ENCODE results near the gene SMU1.

The SMU1 gene

DNA sequence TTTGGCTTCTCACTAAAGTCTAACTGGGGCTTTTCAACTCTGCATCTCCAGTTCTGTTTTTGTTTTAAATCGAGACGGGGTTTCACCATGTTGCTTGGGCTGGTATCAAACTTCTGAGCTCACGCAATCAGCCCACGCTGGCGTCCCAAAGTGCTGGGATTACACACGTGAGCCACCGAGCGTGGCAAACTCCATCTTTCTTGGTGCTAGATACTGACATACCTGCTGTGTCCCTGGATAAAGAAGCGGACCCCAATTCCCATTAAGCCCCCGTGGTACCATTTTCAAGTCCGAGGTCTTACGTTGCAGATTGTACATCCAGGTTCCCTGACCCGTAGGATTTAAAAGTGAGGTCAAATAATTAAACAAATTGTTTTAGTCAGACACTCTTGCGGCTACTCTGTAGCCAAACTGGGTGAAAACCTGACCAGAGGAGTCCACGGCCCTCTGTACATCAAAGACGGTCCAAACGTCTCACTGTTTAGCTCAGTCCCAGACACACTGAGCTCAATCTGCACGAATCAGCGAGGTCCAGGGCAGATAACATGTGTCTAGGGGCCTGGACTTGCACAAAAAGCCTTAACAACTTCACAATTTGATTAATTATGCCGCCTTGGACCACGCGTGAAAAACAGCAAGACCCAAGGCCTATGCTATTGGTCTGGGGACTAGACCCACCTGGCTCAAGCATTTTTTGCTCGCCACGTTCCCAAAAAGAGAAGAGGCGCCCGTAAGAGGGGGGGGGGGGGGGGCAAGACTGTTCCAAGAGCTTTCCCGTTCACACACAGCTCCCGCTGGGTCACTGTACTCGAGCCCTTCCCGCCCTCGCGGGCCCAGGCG is 52.1 kb downstream of the SMU1 start:
- peaks cover 20% of the 10 kb centered on the region; the same call in 1 of the 2 replicates for H3K36me3 ChIP-seq (ENCODE audit: insufficient read depth, low read length)
- peaks cover 41% of the 10 kb centered on the region for H4K20me1 ChIP-seq (ENCODE audit: insufficient read depth, low read length, poor library complexity, severe bottlenecking)
- H3K9me2 ChIP-seq (replicated peaks; ENCODE audit: low read depth, low read length): no peaks in the 10 kb centered on the region
- H3K9ac ChIP-seq (ENCODE audit: low read depth, low read length, poor library complexity, severe bottlenecking): peak overlapping the region; percentile 99
- H2AFZ ChIP-seq (ENCODE audit: low read length): peak overlapping the region; percentile 78
- no peaks in the 10 kb centered on the region for H3K9me3 ChIP-seq (ENCODE audit: insufficient read depth, low read depth, low read length)
- peaks cover 4% of the 10 kb centered on the region for H3K27me3 ChIP-seq (ENCODE audit: insufficient read depth, low read length, poor library complexity, severe bottlenecking)
- H3K4me2 ChIP-seq (ENCODE audit: low read depth, low read length, poor library complexity, severe bottlenecking): peak overlapping the region; percentile 86
- peaks cover 46% of the 10 kb centered on the region for H3K4me1 ChIP-seq (ENCODE audit: insufficient read depth, low read length, poor library complexity, severe bottlenecking)
- H3F3A ChIP-seq (ENCODE audit: low read depth): no peaks in the 10 kb centered on the region
- peaks cover 66% of the 10 kb centered on the region for H3K79me2 ChIP-seq (ENCODE audit: insufficient read depth, low read length)
- peak overlapping the region; percentile 94 for H3K4me3 ChIP-seq (ENCODE audit: low read length, poor library complexity, severe bottlenecking)
- TF ChIP-seq, protein P1, sequence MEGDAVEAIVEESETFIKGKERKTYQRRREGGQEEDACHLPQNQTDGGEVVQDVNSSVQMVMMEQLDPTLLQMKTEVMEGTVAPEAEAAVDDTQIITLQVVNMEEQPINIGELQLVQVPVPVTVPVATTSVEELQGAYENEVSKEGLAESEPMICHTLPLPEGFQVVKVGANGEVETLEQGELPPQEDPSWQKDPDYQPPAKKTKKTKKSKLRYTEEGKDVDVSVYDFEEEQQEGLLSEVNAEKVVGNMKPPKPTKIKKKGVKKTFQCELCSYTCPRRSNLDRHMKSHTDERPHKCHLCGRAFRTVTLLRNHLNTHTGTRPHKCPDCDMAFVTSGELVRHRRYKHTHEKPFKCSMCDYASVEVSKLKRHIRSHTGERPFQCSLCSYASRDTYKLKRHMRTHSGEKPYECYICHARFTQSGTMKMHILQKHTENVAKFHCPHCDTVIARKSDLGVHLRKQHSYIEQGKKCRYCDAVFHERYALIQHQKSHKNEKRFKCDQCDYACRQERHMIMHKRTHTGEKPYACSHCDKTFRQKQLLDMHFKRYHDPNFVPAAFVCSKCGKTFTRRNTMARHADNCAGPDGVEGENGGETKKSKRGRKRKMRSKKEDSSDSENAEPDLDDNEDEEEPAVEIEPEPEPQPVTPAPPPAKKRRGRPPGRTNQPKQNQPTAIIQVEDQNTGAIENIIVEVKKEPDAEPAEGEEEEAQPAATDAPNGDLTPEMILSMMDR (conservative IDR thresholded peaks at IDR 0.05; ENCODE audit: low read length): no peak
- no peak for TF ChIP-seq EZH2phosphoT487 (IDR thresholded peaks at IDR 0.05; ENCODE audit: borderline replicate concordance)

DNA sequence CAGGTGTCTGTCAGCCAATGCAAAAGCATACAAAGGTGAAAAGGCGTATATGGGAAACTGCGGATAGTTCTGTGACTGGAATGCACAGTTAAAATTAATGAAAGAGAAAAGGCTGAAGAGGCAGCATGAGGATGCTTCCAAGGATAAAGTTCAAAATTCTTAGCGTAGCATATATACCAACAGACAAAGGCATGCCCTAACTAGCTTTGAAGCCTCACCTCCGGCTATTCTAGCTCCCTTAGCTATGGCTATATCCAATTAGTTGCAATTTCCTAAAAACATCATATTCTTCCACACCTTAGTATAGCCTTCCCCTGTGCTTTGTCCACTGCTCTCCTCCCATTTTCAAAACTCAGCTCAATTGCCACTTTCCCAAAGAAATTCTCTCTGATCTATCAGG is 52.8 kb downstream of the SMU1 start:
- Histone ChIP-seq H2AFZ (ENCODE audit: low read length) (no peak overlapping the region), H3K4me1 (ENCODE audit: insufficient read depth, low read length, poor library complexity, severe bottlenecking) (peaks cover 40% of the 10 kb centered on the region), H3F3A (ENCODE audit: low read depth) (no peaks in the 10 kb centered on the region), H3K9me3 (ENCODE audit: insufficient read depth, low read depth, low read length) (no peaks in the 10 kb centered on the region), H3K9me2 (replicated peaks; ENCODE audit: low read depth, low read length) (no peaks in the 10 kb centered on the region), H3K9ac (ENCODE audit: low read depth, low read length, poor library complexity, severe bottlenecking) (peak overlapping the region; percentile 99), H3K4me3 (ENCODE audit: low read length, poor library complexity, severe bottlenecking) (peak overlapping the region; percentile 94), H3K36me3 (ENCODE audit: insufficient read depth, low read length) (peaks cover 13% of the 10 kb centered on the region; the same call in 1 of the 2 replicates), H3K4me2 (ENCODE audit: low read depth, low read length, poor library complexity, severe bottlenecking) (peak overlapping the region; percentile 86), H3K27me3 (ENCODE audit: insufficient read depth, low read length, poor library complexity, severe bottlenecking) (peaks cover 4% of the 10 kb centered on the region), H3K79me2 (ENCODE audit: insufficient read depth, low read length) (peaks cover 59% of the 10 kb centered on the region), H4K20me1 (ENCODE audit: insufficient read depth, low read length, poor library complexity, severe bottlenecking) (peaks cover 34% of the 10 kb centered on the region)
- TF ChIP-seq EZH2phosphoT487 (IDR thresholded peaks at IDR 0.05; ENCODE audit: borderline replicate concordance): no peak
- TF ChIP-seq, protein P1 (conservative IDR thresholded peaks at IDR 0.05; ENCODE audit: low read length): no peak

DNA sequence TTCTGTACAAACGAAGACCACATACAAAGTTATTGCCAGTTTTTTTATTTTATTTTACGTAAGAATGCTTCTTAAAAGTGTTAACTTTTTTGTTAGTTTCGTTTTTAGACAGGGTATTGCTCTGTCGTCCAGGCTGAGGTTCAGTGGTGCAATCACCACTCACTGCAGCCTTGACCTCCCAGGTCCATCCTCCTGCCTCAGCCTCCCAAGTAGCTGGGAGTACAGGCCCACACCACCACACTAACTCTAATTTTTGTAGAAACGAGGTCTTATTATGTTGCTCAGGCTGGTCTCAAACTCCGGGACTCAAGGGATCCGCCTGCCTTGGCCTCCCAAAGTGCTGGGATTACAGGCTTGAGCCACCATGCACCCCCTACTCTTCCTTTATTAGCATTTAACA is 53.7 kb downstream of the SMU1 start:
- Histone ChIP-seq H3K4me3 (ENCODE audit: low read length, poor library complexity, severe bottlenecking) (no peak overlapping the region), H3K27me3 (ENCODE audit: insufficient read depth, low read length, poor library complexity, severe bottlenecking) (peaks cover 4% of the 10 kb centered on the region), H3F3A (ENCODE audit: low read depth) (no peaks in the 10 kb centered on the region), H3K79me2 (ENCODE audit: insufficient read depth, low read length) (peaks cover 50% of the 10 kb centered on the region), H3K4me1 (ENCODE audit: insufficient read depth, low read length, poor library complexity, severe bottlenecking) (peaks cover 33% of the 10 kb centered on the region), H3K36me3 (ENCODE audit: insufficient read depth, low read length) (peaks cover 5% of the 10 kb centered on the region; the same call in 1 of the 2 replicates), H2AFZ (ENCODE audit: low read length) (no peak overlapping the region), H3K4me2 (ENCODE audit: low read depth, low read length, poor library complexity, severe bottlenecking) (peak overlapping the region; percentile 86), H3K9ac (ENCODE audit: low read depth, low read length, poor library complexity, severe bottlenecking) (peak overlapping the region; percentile 99), H3K9me3 (ENCODE audit: insufficient read depth, low read depth, low read length) (no peaks in the 10 kb centered on the region), H3K9me2 (replicated peaks; ENCODE audit: low read depth, low read length) (no peaks in the 10 kb centered on the region), H4K20me1 (ENCODE audit: insufficient read depth, low read length, poor library complexity, severe bottlenecking) (peaks cover 25% of the 10 kb centered on the region)
- TF ChIP-seq EZH2phosphoT487 (IDR thresholded peaks at IDR 0.05; ENCODE audit: borderline replicate concordance): no peak
- TF ChIP-seq, protein P1 (conservative IDR thresholded peaks at IDR 0.05; ENCODE audit: low read length): no peak
